HG02981 (cell line): Measurements from ENCODE around the gene CAPN7.
A peak's percentile ranks its signal among the peaks of the same experiment; 100 is the strongest.

ENCODE experiments used
- ATAC-seq: cut with Tn5 transposase; IDR thresholded peaks from one replicate; pipeline ENCODE4 v1.9.1; 2021; ENCODE audit warnings: mild to moderate bottlenecking, moderate library complexity; ENCODE audit not compliant: unreplicated experiment

Gene CAPN7

DNA sequence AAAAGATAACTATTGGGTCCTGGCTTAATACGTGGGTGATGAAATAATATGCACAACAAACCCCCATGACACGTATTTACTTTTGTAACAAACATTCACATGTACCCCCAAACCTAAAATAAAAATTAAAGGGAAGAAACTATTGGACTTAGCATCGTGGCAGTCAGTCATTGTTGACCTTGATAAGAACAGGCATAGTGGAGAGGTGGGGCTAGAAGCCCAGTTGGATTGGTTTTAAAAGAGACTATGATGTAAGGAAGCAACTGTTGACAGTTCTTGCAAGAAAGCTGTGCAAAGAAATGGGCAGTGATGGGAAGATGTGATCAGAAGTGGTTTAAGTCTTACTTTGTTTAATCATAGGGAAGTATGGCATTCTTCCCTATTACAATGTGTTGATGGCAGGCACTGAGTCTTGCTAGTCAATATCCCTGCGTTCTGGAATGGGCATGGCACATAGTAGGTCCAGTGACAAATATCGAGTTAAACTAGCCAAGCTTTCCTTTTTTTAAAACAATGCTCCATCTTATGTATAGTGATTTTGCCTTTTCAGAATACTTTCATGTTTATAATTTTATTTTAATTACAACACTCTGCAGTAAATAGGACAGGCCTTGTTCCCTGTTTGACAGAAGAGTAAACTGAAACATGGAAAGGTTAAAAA, 37.9 kb downstream of the CAPN7 start:
- ATAC-seq, result no peak

GRCh38 chr3:15246186-15246585, 40.1 kb downstream of the CAPN7 start:
- no peak for ATAC-seq

DNA sequence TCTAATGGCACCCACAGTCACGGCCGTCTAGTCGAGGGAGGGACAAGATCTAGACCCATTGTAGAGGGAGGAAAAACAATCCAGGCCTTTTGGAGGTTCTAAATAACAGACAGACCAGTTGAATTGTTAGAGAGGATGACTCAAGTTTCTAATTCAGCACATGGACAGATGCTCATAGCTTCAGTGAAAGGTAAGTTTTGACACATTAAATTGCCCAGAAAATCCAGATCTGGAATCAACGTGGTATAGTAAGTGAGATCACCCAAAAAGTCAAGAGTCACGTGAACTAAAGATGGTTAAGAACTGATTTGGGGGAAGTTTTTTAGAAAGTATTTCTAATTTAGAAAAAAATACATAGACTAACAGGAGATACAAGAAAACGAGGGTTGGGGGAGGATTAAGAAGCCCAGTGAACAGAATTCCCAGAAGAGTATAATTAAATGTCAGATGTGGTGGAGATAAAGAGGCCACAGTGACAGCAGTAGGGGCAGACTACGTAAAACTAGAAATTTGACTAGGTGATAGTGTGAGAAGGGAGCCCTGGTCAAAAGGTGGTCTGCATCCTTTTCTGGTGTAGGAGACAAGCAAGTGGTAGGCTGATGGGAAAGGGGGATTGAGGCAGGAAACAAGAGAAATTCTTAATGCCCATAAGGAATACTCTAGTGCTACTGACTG, 47.1 kb downstream of the CAPN7 start:
- ATAC-seq, result no peak

- ATAC-seq, result no peak
These were observed 49.2 kb downstream of the CAPN7 start for GRCh38 chr3:15255215-15255614.

- no peak for ATAC-seq
These were observed 50.9 kb downstream of the CAPN7 start for GRCh38 chr3:15256861-15257341.

DNA sequence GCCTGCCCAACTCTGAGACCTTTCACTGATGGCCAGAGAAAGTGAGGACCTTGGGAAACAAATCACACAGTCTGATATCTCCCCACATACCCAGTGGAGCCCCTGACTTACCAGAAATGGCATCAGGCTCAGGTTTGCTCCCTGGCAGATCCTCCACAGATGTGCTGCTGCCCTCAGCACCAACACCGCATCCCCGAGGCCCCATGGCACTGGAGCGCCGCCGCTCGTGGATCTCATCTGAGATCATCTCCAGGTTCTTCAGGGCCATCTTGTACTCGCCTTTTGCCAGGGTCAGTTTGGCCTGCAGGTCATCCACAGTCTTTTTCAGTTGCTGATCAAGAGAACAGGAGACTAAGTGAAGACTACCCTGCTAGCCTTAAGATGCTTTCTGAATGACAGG, 52.7 kb downstream of the CAPN7 start:
- no peak for ATAC-seq

- no peak for ATAC-seq
These were observed 54.5 kb downstream of the CAPN7 start for GRCh38 chr3:15260531-15260930.

GRCh38 chr3:15261274-15261673, 55.2 kb downstream of the CAPN7 start:
- ATAC-seq, result no peak

DNA sequence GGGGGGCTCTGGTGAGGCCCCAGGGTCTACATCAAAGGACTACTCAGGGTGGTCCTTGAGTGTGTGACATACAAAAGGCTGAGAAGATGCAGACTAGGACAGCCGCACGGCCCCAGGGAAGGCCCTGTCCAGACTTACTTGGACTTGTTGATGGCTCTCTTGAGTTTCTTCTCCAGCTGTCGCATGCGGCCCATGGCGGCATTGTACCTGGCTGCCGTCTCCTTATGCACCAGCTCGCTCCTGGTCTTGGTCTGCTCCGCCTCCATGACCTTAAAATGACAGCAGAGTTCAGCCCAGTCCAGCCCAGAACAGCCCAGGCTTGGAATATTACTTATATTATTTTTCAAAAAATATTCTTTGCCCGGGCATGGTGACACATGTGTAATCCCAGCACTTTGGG, 56.0 kb downstream of the CAPN7 start:
- ATAC-seq, result no peak

DNA sequence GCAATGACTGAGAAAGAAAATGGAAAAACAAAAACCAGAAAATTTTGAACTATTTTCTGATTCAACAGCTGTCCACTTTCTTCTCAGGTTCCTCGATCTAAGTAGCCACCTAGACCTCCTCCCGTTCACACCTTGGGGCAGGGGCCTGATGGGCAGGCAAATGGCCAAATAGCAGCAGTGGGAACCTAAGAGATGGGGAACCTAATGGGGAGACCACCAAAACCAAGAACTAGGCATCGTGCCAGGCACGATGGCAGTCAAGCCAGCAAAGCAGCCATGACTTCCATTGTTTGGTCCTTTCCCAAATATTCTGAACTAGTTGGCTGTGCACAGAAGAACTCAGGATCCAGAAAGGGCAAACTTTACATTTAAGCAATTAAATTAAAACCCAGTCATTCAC, 57.1 kb downstream of the CAPN7 start:
- no peak for ATAC-seq

DNA sequence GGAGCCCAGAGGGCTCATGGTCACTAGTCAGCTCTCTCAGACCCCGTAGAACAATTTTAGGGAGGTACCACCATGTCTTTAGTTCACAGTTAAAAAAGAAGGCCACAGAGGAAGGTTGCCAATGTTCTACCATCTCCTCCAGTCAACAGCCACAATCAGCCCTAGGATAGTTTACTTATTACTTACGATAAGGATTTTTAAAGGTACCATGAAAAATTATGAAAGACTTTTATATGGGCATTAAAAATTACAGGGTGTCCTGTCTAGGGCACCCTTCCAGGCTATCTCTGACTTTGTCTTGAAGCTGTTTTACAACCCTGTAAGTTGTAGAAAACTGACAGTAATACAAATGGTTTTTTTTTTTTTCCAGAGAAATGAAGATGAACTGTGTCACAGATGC, 57.9 kb downstream of the CAPN7 start:
- ATAC-seq, result no peak

DNA sequence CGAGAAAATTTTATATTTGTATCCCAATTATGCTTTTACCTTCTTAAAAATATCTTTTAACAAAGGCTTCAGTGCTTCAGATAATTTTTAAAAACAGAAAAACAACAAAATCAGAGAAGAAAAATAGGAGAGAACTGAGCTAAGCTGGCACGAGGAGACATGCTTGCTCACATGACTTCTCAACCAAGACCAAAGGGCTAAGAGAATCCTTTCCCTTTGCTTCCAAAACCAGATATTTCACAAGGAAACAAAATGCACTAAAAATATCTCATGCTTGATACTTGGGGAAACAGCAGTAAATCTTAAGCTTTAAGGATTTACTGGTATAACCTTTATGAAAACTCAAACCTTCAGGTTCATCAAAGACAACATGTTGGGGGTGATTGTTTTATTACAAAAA, 58.4 kb downstream of the CAPN7 start:
- ATAC-seq, result no peak

GRCh38 chr3:15265655-15266509, 59.8 kb downstream of the CAPN7 start:
- no peak for ATAC-seq

GRCh38 chr3:15266510-15267376, 60.7 kb downstream of the CAPN7 start:
- no peak for ATAC-seq

DNA sequence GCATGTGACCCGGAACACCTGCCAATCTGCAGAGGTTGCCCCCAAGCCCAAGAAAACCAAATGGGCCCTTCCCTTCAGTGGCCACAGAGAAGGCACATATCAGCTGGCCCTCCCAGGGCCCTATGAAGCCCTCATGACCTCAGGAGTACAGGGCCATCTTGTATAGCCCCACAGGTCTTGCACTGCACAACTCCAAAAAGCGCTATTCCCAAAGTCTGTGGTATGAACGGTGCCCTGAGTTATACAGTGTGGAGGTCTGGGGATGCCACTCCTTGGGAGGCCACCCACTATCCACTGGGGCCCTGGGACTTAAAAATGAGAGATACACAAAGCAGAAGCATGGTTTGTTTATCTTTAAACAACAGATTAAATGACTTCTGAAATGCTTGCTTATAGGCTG, 61.5 kb downstream of the CAPN7 start:
- no peak for ATAC-seq

DNA sequence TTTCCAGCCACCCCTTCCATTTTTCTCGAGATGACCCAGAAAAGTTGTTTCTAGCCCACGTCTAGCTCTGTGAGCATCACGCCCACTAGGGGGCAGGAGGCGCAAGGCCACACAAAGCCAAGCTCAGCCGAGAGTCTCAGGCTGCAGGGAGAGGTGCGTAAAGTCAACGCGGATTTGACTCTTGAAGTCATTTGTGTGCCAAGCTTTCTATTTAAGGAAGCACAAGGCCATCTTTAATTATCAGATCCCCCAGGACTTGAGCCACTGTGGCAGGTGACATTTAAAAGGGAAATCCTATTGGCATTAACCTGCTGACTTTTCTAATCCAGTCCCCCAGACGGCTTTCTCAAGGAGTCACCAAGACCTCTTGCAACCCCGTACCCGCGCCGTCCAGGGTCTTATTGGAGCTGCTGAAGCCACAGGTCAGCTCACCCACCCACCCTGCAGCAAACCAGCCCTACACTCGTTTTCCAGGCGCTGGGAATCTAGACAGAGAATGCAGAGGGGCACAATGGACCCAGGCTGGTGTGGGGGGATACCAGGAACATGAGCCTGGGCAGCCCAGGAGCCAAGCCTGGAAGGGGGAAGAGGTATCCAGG, 62.1 kb downstream of the CAPN7 start:
- peak; percentile 36 for ATAC-seq

DNA sequence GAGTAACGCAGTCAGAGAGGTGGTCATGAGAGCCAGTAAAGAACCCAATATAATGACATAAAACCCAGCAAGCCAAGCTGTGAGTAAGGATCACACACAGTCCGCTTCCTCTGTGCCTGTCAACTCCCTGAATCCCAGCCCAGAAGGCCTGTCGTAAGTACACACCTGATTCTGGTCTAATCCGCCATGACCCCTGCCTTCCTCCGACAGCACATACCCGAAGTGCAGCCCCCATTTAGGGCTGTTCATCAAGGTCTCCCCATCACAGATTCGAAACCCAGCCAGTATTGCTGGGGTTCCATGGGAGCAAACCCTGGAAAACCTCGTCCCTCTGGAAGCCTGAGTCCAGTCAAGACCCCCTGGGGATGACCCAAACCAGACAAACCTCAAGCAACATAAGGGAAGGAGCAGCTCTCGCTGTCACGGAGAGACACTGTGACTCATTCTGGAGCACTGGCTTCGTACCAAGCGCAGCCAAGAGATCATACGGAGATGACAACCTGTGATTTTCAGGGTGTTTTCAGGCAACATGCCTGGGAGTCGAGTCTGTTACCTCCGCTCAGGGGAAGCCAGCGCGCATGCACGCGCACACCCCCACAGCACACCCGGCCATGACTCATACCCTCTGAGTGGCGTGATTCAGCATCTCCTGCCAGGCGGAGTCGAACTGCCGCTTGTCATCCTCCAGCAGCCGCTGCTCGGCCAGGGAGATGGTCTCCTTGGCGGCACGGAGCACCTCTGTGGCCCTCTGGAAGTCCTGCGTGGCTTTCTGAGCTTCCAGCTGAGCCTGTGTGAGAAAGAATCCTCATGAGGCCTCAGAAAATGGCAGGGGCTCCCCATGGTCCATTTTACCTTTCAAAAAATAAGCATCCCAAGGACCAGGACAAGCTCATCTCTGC, 63.3 kb downstream of the CAPN7 start:
- ATAC-seq, result peak; percentile 66

- no peak for ATAC-seq
These were observed 65.0 kb downstream of the CAPN7 start for GRCh38 chr3:15271030-15271429.

DNA sequence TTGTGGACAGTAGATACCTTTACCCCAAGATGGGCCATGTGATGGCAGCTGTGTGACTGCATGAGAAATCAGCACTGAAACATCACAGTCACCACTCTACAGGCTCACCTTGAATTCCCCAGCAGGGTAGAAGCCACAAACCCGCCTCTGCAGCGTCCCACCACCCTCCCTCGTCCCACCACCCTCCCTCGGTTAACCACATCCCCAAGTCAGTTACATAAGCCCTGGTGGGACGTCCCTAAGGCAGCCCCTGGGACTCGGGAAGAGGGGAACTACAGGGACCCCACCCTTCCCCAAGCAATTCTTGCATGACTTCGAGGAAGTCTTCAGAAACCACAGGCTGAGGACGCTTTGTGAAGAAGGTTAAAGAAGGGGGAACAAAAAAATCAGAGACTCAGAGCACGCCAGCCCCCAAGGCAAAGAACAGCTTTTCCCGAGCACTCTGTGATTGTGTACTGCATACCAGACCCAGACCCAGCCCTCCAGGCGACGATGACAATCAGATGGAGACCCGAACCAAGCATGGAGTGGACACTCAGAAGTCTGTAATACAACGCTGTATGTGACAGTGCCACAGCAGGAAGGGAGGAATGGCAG, 65.8 kb downstream of the CAPN7 start:
- peak; percentile 63 for ATAC-seq
